Measurements from ENCODE around the gene BYSL.

BYSL gene

DNA sequence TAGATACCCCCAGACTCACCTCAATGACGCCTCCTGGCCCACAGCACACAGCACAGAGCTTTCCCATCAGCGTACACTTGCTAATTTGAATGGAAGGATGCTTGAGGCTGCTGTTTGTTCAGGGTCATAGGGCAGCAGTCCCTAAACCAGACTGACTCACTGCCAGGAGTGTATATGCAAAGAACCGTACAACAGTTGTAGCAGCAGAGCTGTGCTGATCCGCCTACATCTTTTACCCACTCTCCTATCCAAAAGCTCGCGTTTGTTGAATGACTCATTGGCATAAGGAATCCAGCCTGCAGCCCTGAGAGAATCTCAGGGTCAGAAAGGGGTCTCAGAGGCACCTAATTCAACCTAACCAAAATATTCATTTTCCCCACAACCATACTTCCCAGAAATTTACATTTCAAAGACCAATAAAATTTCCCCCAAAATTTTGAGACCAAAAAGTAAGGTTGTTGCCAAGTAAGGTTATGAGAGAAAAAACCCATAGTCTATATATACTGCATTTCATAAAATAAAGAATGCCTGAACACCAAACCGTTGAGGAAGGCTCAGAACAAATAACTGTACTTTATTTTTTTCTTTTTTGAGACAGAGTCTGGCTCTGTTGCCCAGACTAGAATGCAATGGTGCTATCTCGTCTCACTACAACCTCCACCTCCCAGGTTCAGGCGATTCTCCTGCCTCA, 55.6 kb downstream of the BYSL start:
- no peak for DNase-seq (ENCODE audit: low read depth)
